Colonic mucosa (tissue), 4 donors: Measurements from ENCODE around the gene CLK4. TPM values are rescaled to one million over a fixed set of nuclear protein-coding genes. Genes with fewer than 3 reads are reported as not detected.

Experiments
- DNase-seq: peaks from one replicate; pipeline ENCODE4 v3.0.0-alpha.2; 2020
- H3K27ac ChIP-seq: fragments of 200-600 bp; one replicate; pipeline ENCODE4 v1.8.0; 2021
- H3K27me3 ChIP-seq: fragments of 200-600 bp; one replicate; pipeline ENCODE4 v1.8.0; 2021
- H3K36me3 ChIP-seq: fragments of 200-600 bp; one replicate; pipeline ENCODE4 v1.8.0; 2021
- H3K4me1 ChIP-seq: fragments of 200-600 bp; one replicate; pipeline ENCODE4 v1.8.0; 2021; ENCODE audit warnings: mild to moderate bottlenecking
- H3K4me3 ChIP-seq: fragments of 200-600 bp; one replicate; pipeline ENCODE4 v1.8.0; 2021
- H3K9ac ChIP-seq, 2 donors: one replicate each; pipeline ENCODE4 v1.7.0; 2013; ENCODE audit warnings: control low read depth in 2 of 2, low read depth in 2 of 2, low read length in 2 of 2
- H3K9me3 ChIP-seq: fragments of 200-600 bp; one replicate; pipeline ENCODE4 v1.8.0; 2021
- CTCF ChIP-seq: fragments of 200-600 bp; IDR thresholded peaks from one replicate; pipeline ENCODE4 v1.8.0; 2022; ENCODE audit warnings: antibody characterized with exemption, mild to moderate bottlenecking
- intact Hi-C: fragments of 100-400 bp; cut with DNase I; formaldehyde crosslinking; loops from one replicate; pipeline ENCODE4 v1.14.1; 2022
- total RNA-seq, 2 donors: library from RNA; stranded (reverse); fragmentation: NEBNext Ultra II Directional in 1 of 2; extraction: Animal tissue kit (Norgen Biotek cat#: 25700) in 1 of 2; gene quantifications; one replicate each; pipeline ENCODE4 v1.2.1, GENCODE V29; 2021
- donor health status: healthy.
- donor health status: DM: no; HTN: no; CAD: no.
- donor health status: DM: no; HTN: no; CAD: no.

The CLK4 gene
- total RNA-seq, 2 donors from 2014 or later, result 13.8 to 15.0 TPM

DNA sequence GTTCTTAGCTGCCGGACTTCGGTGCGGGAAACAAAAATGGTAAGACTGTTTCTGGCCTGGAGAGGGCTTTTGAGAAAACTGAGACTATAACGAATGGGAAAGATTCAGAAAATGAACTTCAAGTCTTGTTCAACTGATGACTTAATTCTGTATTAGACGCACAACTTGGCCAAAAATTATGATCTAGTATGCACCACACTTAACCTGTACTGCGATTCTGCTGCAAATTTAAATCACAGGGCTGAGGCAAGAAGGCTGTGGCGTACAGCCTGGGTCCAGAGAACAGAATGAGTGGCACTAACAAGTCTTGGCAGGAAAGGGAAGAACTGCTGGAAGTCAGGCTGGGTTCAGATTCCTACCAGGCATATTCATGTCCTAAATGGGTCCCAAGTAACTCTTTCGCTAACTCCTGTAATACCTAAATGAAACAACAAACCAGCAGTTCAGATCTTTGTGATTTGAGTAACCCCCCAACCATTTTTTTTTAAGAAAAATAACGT lies 35.9 kb downstream of the CLK4 start:
- Histone ChIP-seq H3K9me3 (no peaks in the 10 kb centered on the region), H3K36me3 (no peaks in the 10 kb centered on the region), H3K4me3 (no peak overlapping the region), H3K4me1 (no peaks in the 10 kb centered on the region), H3K27me3 (peaks cover 33% of the 10 kb centered on the region), H3K27ac (no peak overlapping the region), H3K9ac (no peak overlapping the region)
- DNase-seq, result no peak
- TF ChIP-seq CTCF, result no peak
- intact Hi-C loops, result loop anchor here (5.0 kb wide), 1 partner anchor 314 kb away; no protein-coding TSS in a partner anchor

DNA sequence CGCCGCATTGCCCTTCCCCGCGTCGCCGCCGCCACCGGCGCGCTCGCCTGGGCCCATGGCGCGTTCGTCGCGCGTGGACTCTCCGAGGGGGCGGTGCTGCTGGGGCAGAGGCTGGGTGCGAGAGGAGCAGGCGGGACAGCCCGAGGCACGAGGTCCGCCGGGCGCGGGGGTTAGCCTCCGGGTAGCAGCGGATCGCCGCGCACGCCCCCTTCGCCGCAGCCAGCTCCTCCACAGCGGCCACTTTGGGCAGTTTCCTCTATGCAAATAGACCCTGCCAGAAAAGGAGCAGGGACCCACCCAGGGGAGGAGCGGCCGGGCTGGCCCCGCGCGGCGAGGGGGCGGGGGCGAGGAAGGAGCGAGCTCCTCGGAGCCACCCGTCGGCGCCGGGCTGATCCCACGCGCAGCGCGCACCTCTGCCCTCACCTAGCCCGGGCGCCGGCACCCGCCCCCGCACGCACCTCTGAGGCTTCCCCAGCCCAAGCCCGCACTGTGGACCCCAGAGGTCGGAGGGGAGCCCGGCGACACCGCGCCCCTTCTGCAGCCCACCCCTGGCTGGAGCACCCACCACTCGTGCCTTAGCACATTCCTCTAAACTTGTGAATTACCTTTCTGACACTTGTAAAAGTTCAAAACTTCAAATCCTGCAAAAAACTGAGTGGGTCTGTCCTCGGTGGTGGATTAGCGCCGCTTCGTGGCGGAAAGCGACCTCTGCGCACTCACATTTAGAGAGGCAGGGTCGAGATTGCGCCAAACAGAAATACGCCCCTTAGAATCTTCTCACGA lies 36.5 kb downstream of the CLK4 start, which contains the start of gene COL23A1:
Gene COL23A1 (minus strand): TSS at position 253 of the 783 bp plus-strand sequence.
- H3K9ac ChIP-seq, result peak within 1 kb of the TSS in 1 of 2 donors; percentile 43
- H3K27me3 ChIP-seq, result peaks cover 33% of the 10 kb centered on the region
- no peaks in the 10 kb centered on the region for H3K9me3 ChIP-seq
- no peak within 1 kb of the TSS for H3K27ac ChIP-seq
- no peaks in the 10 kb centered on the region for H3K4me1 ChIP-seq
- peak; percentile 36 for DNase-seq
- H3K4me3 ChIP-seq, result peak within 1 kb of the TSS; percentile 42
- peak; percentile 41 for TF ChIP-seq CTCF
- H3K36me3 ChIP-seq, result no peaks in the 10 kb centered on the region
- intact Hi-C loops, result loop anchor here (5.0 kb wide), 1 partner anchor 313 kb away; no protein-coding TSS in a partner anchor

DNA sequence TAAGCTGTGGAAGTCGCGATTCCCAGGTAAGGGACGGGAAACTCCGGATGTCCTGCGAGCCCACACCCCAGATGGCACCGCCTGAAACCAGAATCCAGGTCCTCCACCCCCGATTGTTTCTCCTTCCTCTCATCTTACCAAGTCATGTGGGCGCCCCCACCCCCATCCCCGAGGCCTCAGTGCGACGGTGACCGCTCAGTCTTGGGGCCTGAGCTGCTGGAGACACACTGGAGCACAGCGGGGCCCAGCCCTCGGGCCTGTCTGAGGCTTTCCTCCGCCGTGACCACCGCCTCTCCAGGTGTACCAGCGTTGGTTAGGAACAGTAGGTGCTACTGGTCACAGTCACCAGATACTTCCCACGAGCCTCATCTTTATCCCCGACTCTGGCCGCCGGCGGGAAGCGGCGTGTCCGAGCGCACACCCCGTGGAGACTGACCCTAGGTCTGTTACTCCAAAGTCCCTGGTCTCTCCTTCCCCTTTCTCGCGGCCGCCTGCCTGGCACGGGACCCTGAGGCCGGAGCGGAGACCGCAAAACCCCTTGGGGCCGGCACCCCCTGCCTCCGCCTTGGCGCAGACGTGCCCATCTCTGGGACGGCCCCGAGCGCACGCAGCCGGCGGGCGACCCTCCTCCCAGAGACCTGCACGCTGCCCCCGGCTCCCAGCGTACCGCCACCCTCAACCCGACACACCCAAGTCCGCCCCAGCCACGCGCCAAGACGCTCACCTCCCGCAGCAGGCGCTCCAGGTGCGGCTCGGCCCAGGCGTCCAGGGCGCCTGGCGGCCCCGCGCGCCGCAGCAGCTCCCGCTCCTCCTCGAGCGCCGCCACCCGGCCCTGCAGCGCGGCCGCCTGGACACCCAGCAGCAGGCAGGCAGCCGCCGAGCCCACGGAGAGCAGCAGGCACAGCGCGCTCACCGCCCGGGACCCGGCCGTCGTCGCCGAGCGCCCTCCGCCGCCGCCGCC lies 37.4 kb downstream of the CLK4 start:
- Histone ChIP-seq H3K9ac (peak overlapping the region in 1 of 2 donors; percentile 43), H3K36me3 (no peaks in the 10 kb centered on the region), H3K4me3 (peak overlapping the region; percentile 42), H3K9me3 (no peaks in the 10 kb centered on the region), H3K27ac (no peak overlapping the region), H3K27me3 (peaks cover 33% of the 10 kb centered on the region), H3K4me1 (no peaks in the 10 kb centered on the region)
- no peak for TF ChIP-seq CTCF
- intact Hi-C loops, result loop anchor here (5.0 kb wide), 1 partner anchor 312 kb away; no protein-coding TSS in a partner anchor
- no peak for DNase-seq

DNA sequence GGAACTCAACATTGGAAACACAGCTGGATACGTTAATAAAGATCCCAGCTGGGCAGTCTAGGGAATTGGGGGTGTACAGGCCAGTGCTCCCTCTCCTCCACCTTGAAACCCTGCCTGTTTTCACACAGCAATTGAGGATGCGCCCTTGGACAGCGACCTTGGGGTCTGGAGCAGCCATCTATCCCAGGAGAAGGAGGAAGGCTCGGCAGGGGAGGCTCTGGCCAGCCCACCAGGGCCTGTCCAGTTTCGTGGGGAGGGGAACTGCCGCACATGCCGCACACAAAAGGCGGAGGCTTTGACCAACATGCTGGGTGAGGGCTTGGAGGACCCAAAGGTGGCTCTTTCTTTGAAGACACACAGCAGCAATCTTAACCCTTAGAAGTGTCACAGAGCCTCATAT lies 38.1 kb downstream of the CLK4 start:
- peaks cover 33% of the 10 kb centered on the region for H3K27me3 ChIP-seq
- intact Hi-C loops, result no loop called here
- no peak overlapping the region for H3K4me3 ChIP-seq
- H3K4me1 ChIP-seq, result no peaks in the 10 kb centered on the region
- no peak for TF ChIP-seq CTCF
- H3K9me3 ChIP-seq, result no peaks in the 10 kb centered on the region
- no peaks in the 10 kb centered on the region for H3K36me3 ChIP-seq
- no peak overlapping the region for H3K9ac ChIP-seq
- no peak for DNase-seq
- H3K27ac ChIP-seq, result no peak overlapping the region
